SJSA1 (cell line): ENCODE measurements around the gene TEX19. TPM values are rescaled to one million over a fixed set of nuclear protein-coding genes. Genes with fewer than 3 reads are reported as not detected.
"Not testable (repeated sequence)": the region's sequence is repeated elsewhere in the genome, so short reads cannot be mapped to it uniquely, and the experiment has no call there.

Experiments used
- DNase-seq, 2 experiments: peaks; one replicate each; pipeline ENCODE4 v3.0.0-alpha.2; 2015 to 2020; ENCODE audit warnings: low spot score in 2 of 2, low read depth in 1 of 2
- H3K27ac ChIP-seq: fragments of 250-450 bp; sonication (Bioruptor Pico); 2 replicates; pipeline ENCODE4 v1.5.1; 2020; ENCODE audit warnings: mild to moderate bottlenecking, moderate library complexity
- H3K27me3 ChIP-seq: fragments of 250-450 bp; sonication (Bioruptor Pico); replicated peaks from 2 replicates; pipeline ENCODE4 v1.5.1; 2020; ENCODE audit warnings: mild to moderate bottlenecking, moderate library complexity
- H3K36me3 ChIP-seq: fragments of 250-450 bp; sonication (Bioruptor Pico); 2 replicates; pipeline ENCODE4 v1.5.1; 2020; ENCODE audit warnings: mild to moderate bottlenecking
- H3K4me1 ChIP-seq: fragments of 250-450 bp; sonication (Bioruptor Pico); replicated peaks from 2 replicates; pipeline ENCODE4 v1.6.1; 2021; ENCODE audit warnings: mild to moderate bottlenecking
- H3K4me3 ChIP-seq: fragments of 250-450 bp; sonication (Bioruptor Pico); 2 replicates; pipeline ENCODE4 v1.5.1; 2020; ENCODE audit warnings: mild to moderate bottlenecking
- H3K9me3 ChIP-seq: fragments of 250-450 bp; sonication (Bioruptor Pico); replicated peaks from 2 replicates; pipeline ENCODE4 v1.5.1; 2020; ENCODE audit warnings: mild to moderate bottlenecking
- total RNA-seq: library from RNA; depleted of rRNA; stranded (reverse); fragments of >200 nt; shearing (Covaris generic); gene quantifications from 2 replicates; pipeline ENCODE4 v1.2.3, GENCODE V29; 2014

TEX19 gene
- total RNA-seq, 1 experiment from 2014 or later: 0.34 TPM

DNA sequence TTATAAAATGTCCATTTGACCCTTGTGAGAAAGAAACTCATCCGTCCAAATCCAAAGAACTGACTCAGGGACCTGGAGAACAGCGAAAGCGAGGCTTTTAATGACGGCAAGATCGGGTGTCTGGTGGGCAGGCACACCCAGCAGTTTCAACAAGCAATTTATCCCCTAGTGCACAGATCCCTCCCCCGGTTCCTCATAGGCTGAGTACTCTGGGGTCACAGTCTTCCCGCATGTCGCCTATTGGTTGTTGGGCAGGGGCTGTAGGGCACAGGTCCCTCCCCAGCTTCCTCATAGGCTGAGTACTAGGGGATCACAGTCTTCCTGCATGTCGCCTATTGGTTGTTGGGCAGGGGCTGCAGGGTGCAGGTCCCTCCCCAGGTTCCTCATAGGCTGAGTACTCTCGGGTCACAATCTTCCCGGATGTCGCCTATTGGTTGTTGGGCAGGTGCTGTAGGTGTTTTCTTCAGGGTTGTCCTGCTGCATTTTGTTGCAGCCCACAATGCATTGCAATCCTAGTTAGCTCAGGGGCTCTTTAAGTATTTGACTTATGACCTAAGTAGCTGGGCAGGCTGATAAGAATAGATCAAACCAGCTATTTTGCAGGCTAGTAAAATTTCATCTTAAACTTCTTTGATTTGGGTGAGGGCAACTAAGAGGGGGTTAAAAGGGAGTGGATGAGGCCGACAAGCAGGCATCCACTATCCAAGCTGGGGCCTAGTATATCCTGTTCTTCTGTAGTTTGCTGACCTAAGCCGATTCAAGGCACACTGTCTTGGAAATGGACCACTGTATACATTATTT is 8.9 kb downstream of the TEX19 start:
- Histone ChIP-seq H3K36me3 (no peaks in the 10 kb centered on the region), H3K9me3 (no peaks in the 10 kb centered on the region), H3K27ac (no peak overlapping the region), H3K4me1 (peaks cover 21% of the 10 kb centered on the region), H3K27me3 (peaks cover 40% of the 10 kb centered on the region), H3K4me3 (no peak overlapping the region)
- DNase-seq: no peak

DNA sequence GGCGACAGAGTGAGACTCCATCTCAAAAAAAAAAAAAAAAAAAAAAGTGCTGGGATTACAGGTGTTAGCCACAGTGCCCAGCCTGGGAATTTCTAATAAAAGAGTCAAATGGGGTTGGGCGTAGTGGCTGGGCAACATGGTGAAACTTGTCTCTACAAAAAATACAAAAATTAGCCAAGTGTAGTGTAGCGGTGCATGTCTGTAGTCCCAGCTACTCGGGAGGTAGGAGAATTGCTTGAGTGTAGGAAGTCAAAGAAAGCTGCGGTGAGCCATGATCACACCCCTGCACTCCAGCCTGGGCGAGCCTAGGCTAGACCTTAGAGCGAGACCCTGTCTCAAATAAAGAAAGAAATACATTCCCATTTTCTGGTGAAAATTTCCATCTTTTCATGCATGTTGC is 10.2 kb downstream of the TEX19 start:
- Histone ChIP-seq H3K36me3 (no peaks in the 10 kb centered on the region), H3K4me1 (peaks cover 21% of the 10 kb centered on the region), H3K27ac (no peak overlapping the region), H3K27me3 (peaks cover 47% of the 10 kb centered on the region), H3K9me3 (no peaks in the 10 kb centered on the region), H3K4me3 (no peak overlapping the region)
- DNase-seq: no peak

DNA sequence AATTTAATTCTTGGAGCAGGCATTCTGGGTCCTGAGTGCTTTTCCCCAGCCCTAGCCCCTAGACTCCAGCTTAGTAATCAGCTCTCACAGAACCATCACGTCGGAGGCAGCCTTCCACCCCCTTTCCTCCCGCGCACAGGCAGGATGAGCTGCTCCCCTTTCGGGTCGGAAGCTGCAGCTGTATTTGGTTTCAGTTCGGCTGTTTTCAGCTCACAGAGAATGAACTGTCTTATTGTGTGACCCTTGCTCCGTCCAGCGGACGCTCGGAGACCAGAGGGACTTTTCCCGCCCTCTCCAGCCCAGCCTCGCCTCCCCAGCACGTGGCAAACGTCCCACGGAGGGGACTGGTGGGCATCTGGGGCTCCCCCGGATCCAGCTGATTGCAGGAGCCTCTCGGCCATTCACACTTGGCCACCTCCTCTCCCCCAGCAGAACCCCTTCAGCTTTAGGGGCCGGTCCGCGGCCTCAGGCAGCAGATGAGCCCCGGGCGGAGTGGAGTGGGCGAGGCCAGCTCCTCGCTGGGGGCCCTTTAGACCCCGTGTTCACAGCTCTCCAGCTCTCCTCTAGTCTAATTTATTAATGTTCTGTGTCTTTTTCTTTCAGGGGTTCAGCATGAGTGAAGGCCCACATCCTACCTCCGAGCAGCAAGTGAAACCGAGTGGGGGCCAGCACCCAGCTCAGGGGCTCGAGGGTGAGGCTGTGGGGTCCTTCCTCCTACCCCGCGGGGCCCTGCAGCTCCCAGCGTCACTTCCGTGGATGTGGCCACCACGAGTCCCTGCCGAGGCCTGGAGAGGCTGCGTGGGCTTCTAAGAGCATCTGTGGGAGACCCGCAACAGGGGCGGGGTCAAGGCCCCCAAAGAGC is 11.7 kb downstream of the TEX19 start:
- no peak overlapping the region for H3K27ac ChIP-seq
- peaks cover 21% of the 10 kb centered on the region for H3K4me1 ChIP-seq
- no peak overlapping the region for H3K4me3 ChIP-seq
- no peak for DNase-seq
- H3K27me3 ChIP-seq: peaks cover 50% of the 10 kb centered on the region
- no peaks in the 10 kb centered on the region for H3K36me3 ChIP-seq
- no peaks in the 10 kb centered on the region for H3K9me3 ChIP-seq

DNA sequence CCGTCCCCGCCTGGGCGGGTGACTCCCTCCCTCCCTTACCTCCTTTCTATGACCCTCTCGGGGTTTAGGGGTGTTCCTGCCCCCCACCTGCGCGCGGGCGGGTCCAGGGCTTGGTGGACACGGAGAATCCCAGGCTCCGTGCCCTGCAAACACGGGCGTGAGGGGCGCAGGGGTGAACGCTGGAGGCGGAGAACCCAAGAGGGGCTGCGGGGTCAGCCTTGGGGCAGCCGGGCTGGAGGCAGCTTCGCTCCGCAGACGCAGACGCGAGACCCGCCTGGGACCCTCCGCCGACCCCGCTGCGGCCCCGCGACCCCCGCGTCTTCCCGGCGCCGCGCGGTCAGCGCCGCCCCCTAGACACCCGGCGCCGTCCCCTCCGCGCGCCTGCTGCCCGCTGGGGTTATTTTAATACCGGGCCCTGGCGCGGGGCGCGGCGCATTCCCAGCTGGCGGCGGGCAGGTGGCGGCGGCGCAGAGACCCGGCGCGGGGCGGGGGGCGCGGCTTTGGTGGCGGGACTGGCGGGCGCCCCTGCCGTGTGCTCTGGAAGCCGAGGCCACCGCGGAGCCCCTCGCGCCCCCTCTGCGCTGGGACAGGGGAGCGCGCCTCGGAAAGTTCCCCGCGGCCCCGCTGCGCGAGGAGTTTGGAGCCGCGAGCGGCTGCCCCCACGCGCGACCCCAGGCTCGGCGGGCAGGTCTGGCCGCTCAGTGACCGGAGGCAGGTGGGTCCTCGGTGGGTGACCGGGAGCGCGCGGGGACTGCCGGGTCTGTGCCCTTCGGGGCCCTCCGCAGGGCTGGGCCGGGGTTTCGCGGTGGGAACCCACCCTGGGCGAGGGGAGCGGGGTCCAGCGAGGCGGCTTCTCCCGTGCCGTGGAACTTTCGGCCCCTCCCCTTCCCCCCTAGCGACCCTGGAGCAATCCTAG is 12.5 kb downstream of the TEX19 start, which contains the start of gene UTS2R:
TSS of gene UTS2R (plus strand) at position 433 of the 916 bp plus-strand sequence. CDS start 2,560 bp downstream, outside the sequence.
- peaks cover 21% of the 10 kb centered on the region for H3K4me1 ChIP-seq
- no peak within 1 kb of the TSS for H3K27ac ChIP-seq
- no peaks in the 10 kb centered on the region for H3K36me3 ChIP-seq
- H3K9me3 ChIP-seq: no peaks in the 10 kb centered on the region
- H3K27me3 ChIP-seq: peaks cover 56% of the 10 kb centered on the region
- DNase-seq: no peak
- H3K4me3 ChIP-seq: no peak within 1 kb of the TSS

DNA sequence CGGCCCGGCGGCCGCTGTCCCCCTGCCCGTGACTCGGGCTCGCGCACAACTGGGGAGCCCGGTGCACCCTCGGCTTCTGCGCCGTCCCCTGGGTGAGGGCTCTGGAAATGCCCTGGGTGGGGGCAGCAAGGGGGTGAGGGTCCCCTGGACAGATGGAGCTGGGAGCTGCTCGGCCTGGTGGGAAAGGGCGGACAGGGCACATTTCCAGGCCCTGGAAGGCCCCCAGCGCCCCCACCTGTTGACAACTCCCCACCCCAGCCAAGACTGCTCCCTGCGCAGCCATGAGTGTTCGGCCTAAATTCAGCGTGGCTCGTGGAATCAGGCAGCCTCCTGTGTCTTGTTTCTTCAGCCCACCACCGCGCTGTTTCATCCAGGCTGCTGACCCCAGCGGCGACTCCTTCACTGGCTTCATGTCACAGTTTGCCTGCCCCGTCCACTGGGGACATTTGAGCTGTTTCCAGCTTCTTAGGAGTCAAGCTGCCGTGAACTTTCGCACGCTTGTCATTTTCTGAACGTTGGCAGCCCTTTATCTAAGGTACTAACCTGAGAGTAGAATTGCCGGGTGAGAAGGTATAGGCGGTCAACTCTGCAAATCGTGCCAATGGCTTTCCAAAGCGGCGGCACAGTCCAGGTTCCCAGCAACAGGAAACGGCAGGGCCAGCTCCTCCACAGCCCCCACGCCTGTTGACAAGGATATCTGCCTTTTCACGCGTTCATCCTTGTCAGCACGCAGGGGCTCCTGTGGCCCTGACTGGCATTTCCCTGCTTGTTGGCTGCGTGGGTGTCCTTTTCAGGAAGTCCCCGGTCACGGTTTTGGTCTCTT is 13.4 kb downstream of the TEX19 start:
- H3K36me3 ChIP-seq: no peaks in the 10 kb centered on the region
- peaks cover 56% of the 10 kb centered on the region for H3K27me3 ChIP-seq
- H3K4me1 ChIP-seq: peaks cover 18% of the 10 kb centered on the region
- no peak overlapping the region for H3K4me3 ChIP-seq
- DNase-seq: no peak
- H3K9me3 ChIP-seq: no peaks in the 10 kb centered on the region
- no peak overlapping the region for H3K27ac ChIP-seq

DNA sequence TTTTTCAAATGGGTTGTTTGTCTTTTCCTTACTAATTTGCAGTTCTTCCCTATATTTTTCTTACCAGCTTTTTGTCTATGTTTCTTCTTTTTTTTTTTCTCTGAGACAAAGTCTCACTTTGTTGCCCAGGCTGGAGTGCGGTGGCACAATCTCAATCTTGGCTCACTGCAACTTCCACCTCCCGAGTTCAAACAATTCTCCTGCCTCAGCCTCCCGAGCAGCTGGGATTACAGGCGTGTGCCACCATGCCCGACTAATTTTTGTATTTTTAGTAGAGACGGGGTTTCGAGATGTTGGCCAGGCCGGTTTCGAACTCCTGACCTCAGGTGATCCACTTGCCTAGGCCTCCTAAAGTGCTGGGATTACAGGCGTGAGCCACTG is 14.0 kb downstream of the TEX19 start:
- not testable (repeated sequence) for H3K9me3 ChIP-seq, H3K27ac ChIP-seq, H3K4me3 ChIP-seq, H3K36me3 ChIP-seq, DNase-seq
- Histone ChIP-seq H3K27me3 (peaks cover 54% of the 10 kb centered on the region), H3K4me1 (peaks cover 17% of the 10 kb centered on the region)

DNA sequence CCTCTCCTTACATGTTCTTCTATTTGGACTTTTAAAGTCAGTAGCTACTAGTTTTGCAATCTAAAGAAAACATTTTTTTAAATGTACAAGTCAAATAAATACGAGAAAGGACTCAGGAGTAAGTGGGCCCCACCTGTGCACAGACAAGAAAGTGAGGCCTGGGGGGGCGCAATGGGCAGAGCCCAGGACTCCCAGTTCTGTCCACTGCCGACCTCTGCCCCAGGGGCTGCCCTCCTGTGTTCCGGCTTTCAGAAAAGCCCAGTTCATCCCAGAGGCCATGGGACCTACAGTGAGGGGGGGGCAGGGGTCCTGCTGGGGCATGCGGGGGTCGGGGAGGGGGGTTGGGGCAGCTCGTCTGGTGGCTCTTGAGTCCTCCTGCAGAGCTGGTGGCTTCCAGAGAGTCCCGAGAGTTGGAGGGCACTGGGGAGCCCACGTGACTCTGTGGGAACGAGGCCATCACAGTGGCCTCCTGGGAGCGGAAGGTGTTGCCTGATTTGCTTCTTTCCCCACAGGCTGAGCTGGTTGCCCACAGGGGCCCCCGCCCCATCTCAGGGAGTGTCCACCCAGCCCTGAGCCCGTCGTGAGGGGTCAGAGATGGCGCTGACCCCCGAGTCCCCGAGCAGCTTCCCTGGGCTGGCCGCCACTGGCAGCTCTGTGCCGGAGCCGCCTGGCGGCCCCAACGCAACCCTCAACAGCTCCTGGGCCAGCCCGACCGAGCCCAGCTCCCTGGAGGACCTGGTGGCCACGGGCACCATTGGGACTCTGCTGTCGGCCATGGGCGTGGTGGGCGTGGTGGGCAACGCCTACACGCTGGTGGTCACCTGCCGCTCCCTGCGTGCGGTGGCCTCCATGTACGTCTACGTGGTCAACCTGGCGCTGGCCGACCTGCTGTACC is 14.9 kb downstream of the TEX19 start:
- DNase-seq: no peak
- no peaks in the 10 kb centered on the region for H3K9me3 ChIP-seq
- H3K4me1 ChIP-seq: peaks cover 17% of the 10 kb centered on the region
- H3K4me3 ChIP-seq: no peak overlapping the region
- H3K36me3 ChIP-seq: no peaks in the 10 kb centered on the region
- H3K27me3 ChIP-seq: peaks cover 58% of the 10 kb centered on the region
- H3K27ac ChIP-seq: no peak overlapping the region

DNA sequence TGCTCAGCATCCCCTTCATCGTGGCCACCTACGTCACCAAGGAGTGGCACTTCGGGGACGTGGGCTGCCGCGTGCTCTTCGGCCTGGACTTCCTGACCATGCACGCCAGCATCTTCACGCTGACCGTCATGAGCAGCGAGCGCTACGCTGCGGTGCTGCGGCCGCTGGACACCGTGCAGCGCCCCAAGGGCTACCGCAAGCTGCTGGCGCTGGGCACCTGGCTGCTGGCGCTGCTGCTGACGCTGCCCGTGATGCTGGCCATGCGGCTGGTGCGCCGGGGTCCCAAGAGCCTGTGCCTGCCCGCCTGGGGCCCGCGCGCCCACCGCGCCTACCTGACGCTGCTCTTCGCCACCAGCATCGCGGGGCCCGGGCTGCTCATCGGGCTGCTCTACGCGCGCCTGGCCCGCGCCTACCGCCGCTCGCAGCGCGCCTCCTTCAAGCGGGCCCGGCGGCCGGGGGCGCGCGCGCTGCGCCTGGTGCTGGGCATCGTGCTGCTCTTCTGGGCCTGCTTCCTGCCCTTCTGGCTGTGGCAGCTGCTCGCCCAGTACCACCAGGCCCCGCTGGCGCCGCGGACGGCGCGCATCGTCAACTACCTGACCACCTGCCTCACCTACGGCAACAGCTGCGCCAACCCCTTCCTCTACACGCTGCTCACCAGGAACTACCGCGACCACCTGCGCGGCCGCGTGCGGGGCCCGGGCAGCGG is 15.7 kb downstream of the TEX19 start:
- Histone ChIP-seq H3K27me3 (peaks cover 57% of the 10 kb centered on the region), H3K4me3 (no peak overlapping the region), H3K9me3 (no peaks in the 10 kb centered on the region), H3K4me1 (peaks cover 17% of the 10 kb centered on the region), H3K27ac (no peak overlapping the region), H3K36me3 (no peaks in the 10 kb centered on the region)
- no peak for DNase-seq

DNA sequence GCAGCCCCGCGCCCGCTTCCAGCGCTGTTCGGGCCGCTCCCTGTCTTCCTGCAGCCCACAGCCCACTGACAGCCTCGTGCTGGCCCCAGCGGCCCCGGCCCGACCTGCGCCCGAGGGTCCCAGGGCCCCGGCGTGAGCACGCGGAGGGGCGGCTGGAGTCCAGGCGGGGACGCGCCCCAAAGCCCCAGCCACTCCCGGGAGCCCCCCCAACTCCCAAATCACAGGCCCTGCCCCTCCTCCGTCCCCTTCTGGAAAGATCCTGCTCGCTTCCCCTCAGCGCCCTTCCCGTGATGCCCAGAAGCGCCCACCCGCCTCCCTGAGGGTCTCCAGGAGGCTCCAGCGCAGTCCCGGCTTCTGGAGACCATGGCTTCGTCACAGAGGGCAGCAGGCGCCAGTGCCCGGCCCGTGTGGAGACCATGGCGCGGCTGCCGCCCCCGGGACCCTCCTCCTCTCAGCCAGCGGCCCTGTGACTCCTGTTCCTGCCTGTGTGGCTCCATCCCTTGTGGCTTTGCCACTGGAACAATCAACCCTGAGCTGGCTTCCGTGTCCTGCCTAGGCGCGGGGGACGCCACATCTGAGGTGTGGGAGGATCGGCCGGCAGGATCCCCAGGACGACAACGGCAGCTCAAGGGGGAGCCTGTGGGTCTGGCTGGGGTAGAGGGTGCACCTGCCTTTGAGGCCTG is 16.5 kb downstream of the TEX19 start:
- no peak overlapping the region for H3K4me3 ChIP-seq
- H3K9me3 ChIP-seq: no peaks in the 10 kb centered on the region
- H3K27ac ChIP-seq: no peak overlapping the region
- H3K4me1 ChIP-seq: peaks cover 15% of the 10 kb centered on the region
- DNase-seq: no peak
- no peaks in the 10 kb centered on the region for H3K36me3 ChIP-seq
- H3K27me3 ChIP-seq: peaks cover 56% of the 10 kb centered on the region

DNA sequence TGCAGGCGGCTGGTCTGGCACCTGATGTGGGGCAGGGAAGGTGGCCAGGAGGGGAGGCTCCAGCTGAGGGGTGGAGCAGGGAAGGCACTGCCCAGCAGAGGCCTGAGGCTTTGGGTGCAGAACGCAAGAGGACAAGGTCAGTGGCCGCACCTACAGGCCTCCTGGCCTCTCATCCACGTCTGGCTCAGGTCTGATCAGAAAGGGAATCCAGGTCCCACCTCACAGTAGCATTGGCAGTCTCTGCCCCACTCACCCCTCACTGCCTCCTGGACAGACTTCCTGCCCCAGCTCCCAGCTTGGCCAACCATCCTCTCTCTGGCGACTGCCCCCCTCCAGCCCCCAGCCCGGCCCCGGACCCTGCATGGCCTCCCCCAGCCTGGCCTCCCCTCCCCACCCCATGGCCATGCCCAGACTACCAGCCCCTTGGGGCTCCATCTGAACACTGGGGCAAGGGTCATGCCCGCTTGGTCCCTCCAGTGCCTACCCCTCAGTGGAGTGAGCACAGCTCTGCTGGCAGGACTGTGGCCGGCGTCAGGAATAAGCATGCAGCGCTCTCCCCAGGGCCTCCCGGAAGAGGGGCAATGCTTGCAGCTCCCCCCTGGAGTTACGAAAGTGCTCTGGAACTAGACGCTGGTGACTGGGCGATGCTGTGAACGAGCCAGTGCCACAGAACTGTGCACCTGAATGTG is 17.1 kb downstream of the TEX19 start:
- no peaks in the 10 kb centered on the region for H3K9me3 ChIP-seq
- no peak overlapping the region for H3K4me3 ChIP-seq
- peaks cover 54% of the 10 kb centered on the region for H3K27me3 ChIP-seq
- no peak overlapping the region for H3K27ac ChIP-seq
- no peak for DNase-seq
- peaks cover 13% of the 10 kb centered on the region for H3K4me1 ChIP-seq
- H3K36me3 ChIP-seq: no peaks in the 10 kb centered on the region

DNA sequence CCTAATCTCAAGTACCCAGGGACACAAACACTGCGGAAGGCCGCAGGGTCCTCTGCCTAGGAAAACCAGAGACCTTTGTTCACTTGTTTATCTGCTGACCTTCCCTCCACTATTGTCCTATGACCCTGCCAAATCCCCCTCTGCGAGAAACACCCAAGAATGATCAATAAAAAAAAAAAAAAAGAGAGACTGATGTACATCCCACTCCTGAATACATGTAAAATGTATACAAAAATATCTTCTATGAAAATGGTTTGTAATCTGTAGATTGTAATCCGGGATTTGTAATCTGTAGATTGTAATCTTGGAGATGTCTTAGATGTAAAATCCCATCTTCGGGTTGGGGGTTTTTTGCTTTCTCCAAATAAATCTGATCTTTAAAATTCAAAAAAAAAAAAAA is 18.2 kb downstream of the TEX19 start:
- H3K27me3 ChIP-seq: peaks cover 43% of the 10 kb centered on the region

More for the DNA sequence above, 18.2 kb downstream of the TEX19 start:
- H3K36me3 ChIP-seq, H3K27ac ChIP-seq, H3K9me3 ChIP-seq, H3K4me1 ChIP-seq, H3K4me3 ChIP-seq, DNase-seq: not testable (repeated sequence)
